H9 (cell line): ENCODE data around the gene CETN1. TPM values are rescaled to one million over a fixed set of nuclear protein-coding genes. Genes with fewer than 3 reads are reported as not detected.

Experiments used
- DNase-seq: peaks from one replicate; pipeline ENCODE4 v3.0.0-alpha.2; 2017
- H2AFZ ChIP-seq: one replicate; pipeline ENCODE4 v1.6.1; 2013; ENCODE audit warnings: mild to moderate bottlenecking, low read length, control low read depth, moderate library complexity
- H2AK5ac ChIP-seq: 2 replicates; pipeline ENCODE4 v1.6.1; 2013; ENCODE audit warnings: low read length, control low read depth, mixed read lengths; ENCODE audit not compliant: insufficient read length
- H2BK120ac ChIP-seq: one replicate; pipeline ENCODE4 v1.6.1; 2013; ENCODE audit warnings: low read depth, mild to moderate bottlenecking, low read length, control low read depth, inconsistent platforms; ENCODE audit not compliant: poor library complexity, severe bottlenecking
- H2BK12ac ChIP-seq: 2 replicates; pipeline ENCODE4 v1.6.1; 2013; ENCODE audit warnings: low read length, control low read depth, mixed read lengths, low read depth; ENCODE audit not compliant: insufficient read length
- H2BK15ac ChIP-seq: 2 replicates; pipeline ENCODE4 v1.6.1; 2013; ENCODE audit warnings: low read depth, low read length, control low read depth
- H2BK20ac ChIP-seq: one replicate; pipeline ENCODE4 v1.6.1; 2013; ENCODE audit warnings: low read depth, mild to moderate bottlenecking, low read length, control low read depth, inconsistent platforms; ENCODE audit not compliant: poor library complexity, severe bottlenecking
- H2BK5ac ChIP-seq: 2 replicates; pipeline ENCODE4 v1.6.1; 2013; ENCODE audit warnings: low read length, control low read depth, mixed read lengths; ENCODE audit not compliant: insufficient read length
- H3K14ac ChIP-seq: 2 replicates; pipeline ENCODE4 v1.6.1; 2013; ENCODE audit warnings: low read length, control low read depth; ENCODE audit not compliant: insufficient read depth
- H3K18ac ChIP-seq: 2 replicates; pipeline ENCODE4 v1.6.1; 2013; ENCODE audit warnings: low read depth, mild to moderate bottlenecking, mixed read lengths, low read length, control low read depth; ENCODE audit not compliant: insufficient read length
- H3K23ac ChIP-seq: 2 replicates; pipeline ENCODE4 v1.6.1; 2013; ENCODE audit warnings: low read length, control low read depth, mixed read lengths, low read depth; ENCODE audit not compliant: insufficient read length
- H3K23me2 ChIP-seq: 2 replicates; pipeline ENCODE4 v1.6.1; 2013; ENCODE audit warnings: low read depth, mild to moderate bottlenecking, mixed read lengths, low read length, control low read depth; ENCODE audit not compliant: insufficient read length, poor library complexity, severe bottlenecking
- H3K27ac ChIP-seq: 2 replicates; pipeline ENCODE4 v1.5.1; 2013; ENCODE audit warnings: low read length, control low read depth, mixed read lengths, low read depth; ENCODE audit not compliant: insufficient read length
- H3K27me3 ChIP-seq: 2 replicates; pipeline ENCODE4 v1.6.1; 2013; ENCODE audit warnings: low read length, control low read depth, inconsistent platforms; ENCODE audit not compliant: insufficient read depth
- H3K4ac ChIP-seq: 2 replicates; pipeline ENCODE4 v1.6.1; 2013; ENCODE audit warnings: low read depth, mild to moderate bottlenecking, control low read depth, inconsistent platforms, low read length, moderate library complexity
- H3K4me1 ChIP-seq: 2 replicates; pipeline ENCODE4 v1.6.1; 2013; ENCODE audit warnings: low read length, control low read depth, inconsistent platforms; ENCODE audit not compliant: insufficient read depth
- H3K4me2 ChIP-seq: 2 replicates; pipeline ENCODE4 v1.6.1; 2013; ENCODE audit warnings: low read length, control low read depth, mixed read lengths; ENCODE audit not compliant: insufficient read length, insufficient read depth
- H3K56ac ChIP-seq: 2 replicates; pipeline ENCODE4 v1.6.1; 2013; ENCODE audit warnings: low read depth, mild to moderate bottlenecking, mixed read lengths, low read length, control low read depth; ENCODE audit not compliant: insufficient read length
- H3K79me1 ChIP-seq: 2 replicates; pipeline ENCODE4 v1.6.1; 2013; ENCODE audit warnings: low read depth, mild to moderate bottlenecking, moderate library complexity, low read length, control low read depth, inconsistent platforms; ENCODE audit not compliant: insufficient read depth, poor library complexity, severe bottlenecking
- H3K79me2 ChIP-seq: 2 replicates; pipeline ENCODE4 v1.6.1; 2013; ENCODE audit warnings: low read length, control low read depth, inconsistent platforms; ENCODE audit not compliant: insufficient read depth
- H3K9ac ChIP-seq: 2 replicates; pipeline ENCODE4 v1.6.1; 2013; ENCODE audit warnings: low read length, control low read depth, mixed read lengths; ENCODE audit not compliant: insufficient read length; ENCODE audit errors: extremely low read depth
- H3K9me3 ChIP-seq: one replicate; pipeline ENCODE4 v1.6.1; 2013; ENCODE audit warnings: low read depth, low read length, inconsistent platforms; ENCODE audit not compliant: control insufficient read depth
- H3T11ph ChIP-seq: one replicate; pipeline ENCODE4 v1.6.1; 2013; ENCODE audit warnings: mild to moderate bottlenecking, low read length, control low read depth, inconsistent platforms
- H4K20me1 ChIP-seq: one replicate; pipeline ENCODE4 v1.6.1; 2013; ENCODE audit not compliant: control insufficient read depth, insufficient read length, insufficient read depth
- H4K5ac ChIP-seq: 2 replicates; pipeline ENCODE4 v1.6.1; 2013; ENCODE audit warnings: low read depth, mild to moderate bottlenecking, mixed read lengths, low read length, control low read depth; ENCODE audit not compliant: insufficient read length
- H4K8ac ChIP-seq: replicated peaks from 2 replicates; pipeline ENCODE4 v1.6.1; 2013; ENCODE audit warnings: low read length, control low read depth, mixed read lengths, low read depth; ENCODE audit not compliant: insufficient read length
- H4K91ac ChIP-seq: 2 replicates; pipeline ENCODE4 v1.6.1; 2013; ENCODE audit warnings: low read depth, mild to moderate bottlenecking, moderate library complexity, mixed read lengths, low read length, control low read depth; ENCODE audit not compliant: insufficient read length
- H3K27ac Mint-ChIP-seq, 3 experiments: 2 replicates in 2 of 3; 3 replicates in 1 of 3; pipeline ENCODE4 v1.8.0; 2020 to 2021; ENCODE audit warnings: mixed read lengths in 3 of 3, mild to moderate bottlenecking in 1 of 3, moderate library complexity in 1 of 3
- H3K27me3 Mint-ChIP-seq: 2 replicates; pipeline ENCODE4 v1.8.0; 2021; ENCODE audit warnings: low read depth, mild to moderate bottlenecking, moderate library complexity, mixed read lengths
- H3K36me3 Mint-ChIP-seq, 3 experiments: 2 replicates in 2 of 3; 3 replicates in 1 of 3; pipeline ENCODE4 v1.8.0; 2020 to 2021; ENCODE audit warnings: low read depth in 3 of 3, mixed read lengths in 3 of 3; ENCODE audit not compliant: insufficient read depth in 1 of 3
- H3K4me1 Mint-ChIP-seq, 2 experiments: 2 replicates each; pipeline ENCODE4 v1.8.0; 2020; ENCODE audit warnings: mixed read lengths in 2 of 2
- H3K4me3 Mint-ChIP-seq, 2 experiments: 2 replicates in 1 of 2; 3 replicates in 1 of 2; pipeline ENCODE4 v1.8.0; 2020 to 2021; ENCODE audit warnings: mild to moderate bottlenecking in 2 of 2, mixed read lengths in 2 of 2, moderate library complexity in 1 of 2
- H3K9me3 Mint-ChIP-seq, 2 experiments: 2 replicates in 1 of 2; 3 replicates in 1 of 2; pipeline ENCODE4 v1.8.0; 2020; ENCODE audit warnings: mild to moderate bottlenecking in 2 of 2, mixed read lengths in 2 of 2, moderate library complexity in 1 of 2
- CTCF ChIP-seq: fragments of 200-600 bp; sonication (generic); conservative IDR thresholded peaks from 3 replicates; pipeline ENCODE4 v1.8.0; 2021; ENCODE audit warnings: antibody characterized with exemption, mild to moderate bottlenecking
- WGBS: extraction: QIAGEN DNeasy Blood & Tissue Kit; methylation state at CpG from one replicate; pipeline ENCODE4 v1.1.7; 2013; ENCODE audit warnings: missing lambda C conversion rate, low lambda C conversion rate, mixed read lengths; ENCODE audit not compliant: insufficient read length; ENCODE audit errors: extremely low coverage; 5-methylcytosine and 5-hydroxymethylcytosine counted together
- total RNA-seq: library from RNA; stranded (reverse); gene quantifications from 2 replicates; pipeline ENCODE4 v1.2.1, GENCODE V29; 2021

Gene CETN1
- total RNA-seq, 1 experiment from 2014 or later = not detected

- Histone ChIP-seq H3K9ac (no peak overlapping the region), H2AFZ (no peak overlapping the region)
Measured at GRCh38 chr18:533995-534601, 46.1 kb upstream of the CETN1 start.

More at GRCh38 chr18:533995-534601, 46.1 kb upstream of the CETN1 start:
- Histone ChIP-seq H3K4me2 (no peak overlapping the region), H3K56ac (no peak overlapping the region), H4K20me1 (no peaks in the 10 kb centered on the region), H4K8ac (no peak overlapping the region), H3K4ac (no peak overlapping the region), H3K4me1 (no peaks in the 10 kb centered on the region), H4K5ac (no peak overlapping the region), H3K23ac (no peak overlapping the region), H3K23me2 (no peaks in the 10 kb centered on the region), H2BK120ac (no peak overlapping the region), H4K91ac (no peak overlapping the region), H3K14ac (no peak overlapping the region), H3K79me2 (no peaks in the 10 kb centered on the region), H3K27me3 (no peaks in the 10 kb centered on the region), H3K79me1 (no peaks in the 10 kb centered on the region), H3K18ac (no peak overlapping the region), H3K27ac (no peak overlapping the region), H2BK20ac (no peak overlapping the region), H2AK5ac (no peak overlapping the region), H2BK12ac (no peak overlapping the region), H2BK15ac (no peak overlapping the region), H3T11ph (no peak overlapping the region), H2BK5ac (no peak overlapping the region), H3K9me3 (no peaks in the 10 kb centered on the region)
- TF ChIP-seq CTCF = no peak
- Mint-ChIP-seq H3K27ac (no peak overlapping the region), H3K4me3 (no peak overlapping the region), H3K36me3 (peaks cover 0 to 2% (median 0%) of the 10 kb centered on the region in 3 experiments; a peak in 2 of 7 replicates), H3K27me3 (peaks cover 3% of the 10 kb centered on the region; the same call in 1 of the 2 replicates), H3K9me3 (peaks cover 5 to 10% of the 10 kb centered on the region in 2 experiments; a peak in 4 of 5 replicates), H3K4me1 (0 out of 4 replicates have a peak, but pooled peaks cover 0 to 3% of the 10 kb centered on the region in 2 experiments)
- no peak for DNase-seq
- WGBS = no CpG with 5 or more reads among the region's 6 CpGs
